GM12878 (cell line): Measurements from ENCODE around the gene ZSCAN22. TPM values are rescaled to one million over a fixed set of nuclear protein-coding genes. Genes with fewer than 3 reads are reported as not detected.

Source experiments
- CHD1 ChIP-seq: IDR thresholded peaks from 2 replicates; pipeline ENCODE4 v1.6.1; 2012; ENCODE audit warnings: low read depth, low read length, improper control_type of control experiment
- CREB1 ChIP-seq: IDR thresholded peaks from 2 replicates; pipeline ENCODE4 v1.6.1; 2012; ENCODE audit warnings: low read depth, mild to moderate bottlenecking, inconsistent platforms
- FOXM1 ChIP-seq: IDR thresholded peaks from 2 replicates; pipeline ENCODE4 v1.6.1; 2012; ENCODE audit warnings: low read depth, mild to moderate bottlenecking, inconsistent platforms, low read length, moderate library complexity
- GATAD2B ChIP-seq: fragments of 450-650 bp; conservative IDR thresholded peaks from 2 replicates; pipeline ENCODE4 v1.6.1; 2017; ENCODE audit warnings: low read depth, mild to moderate bottlenecking, moderate library complexity
- HCFC1 ChIP-seq: fragments of 150-350 bp; IDR thresholded peaks from 2 replicates; pipeline ENCODE4 v1.6.1; 2014; ENCODE audit warnings: low read length
- IKZF1 ChIP-seq: fragments of 450-650 bp; conservative IDR thresholded peaks from 2 replicates; pipeline ENCODE4 v1.6.1; 2017; ENCODE audit warnings: antibody characterized with exemption, mild to moderate bottlenecking
- NBN ChIP-seq: fragments of 450-650 bp; IDR thresholded peaks from 2 replicates; pipeline ENCODE4 v1.6.1; 2016
- NFYA ChIP-seq: IDR thresholded peaks from 2 replicates; pipeline ENCODE4 v1.6.1; 2011; ENCODE audit warnings: low read depth, mild to moderate bottlenecking, low read length, improper control_type of control experiment, borderline replicate concordance
- NR2C2 ChIP-seq: IDR thresholded peaks from 2 replicates; pipeline ENCODE4 v1.6.1; 2011; ENCODE audit warnings: borderline replicate concordance, low read depth; ENCODE audit not compliant: control insufficient read depth, insufficient read length
- PAX5 ChIP-seq: IDR thresholded peaks from 2 replicates; pipeline ENCODE4 v1.6.1; 2011; ENCODE audit warnings: low read depth, low read length, borderline replicate concordance
- POLR2AphosphoS2 ChIP-seq: IDR thresholded peaks from 2 replicates; pipeline ENCODE4 v1.6.1; 2011; ENCODE audit warnings: low read depth, mild to moderate bottlenecking, low read length, improper control_type of control experiment, moderate library complexity
- RCOR1 ChIP-seq: conservative IDR thresholded peaks from 2 replicates; pipeline ENCODE4 v1.6.1; 2012; ENCODE audit warnings: low read depth, low read length, improper control_type of control experiment
- SMAD1 ChIP-seq: fragments of 450-650 bp; IDR thresholded peaks from 2 replicates; pipeline ENCODE4 v1.6.1; 2018; ENCODE audit warnings: mild to moderate bottlenecking, low read depth; ENCODE audit not compliant: partially characterized antibody
- STAT1 ChIP-seq: fragments of 450-650 bp; conservative IDR thresholded peaks from 2 replicates; pipeline ENCODE4 v1.6.1; 2014; ENCODE audit warnings: antibody characterized with exemption, mild to moderate bottlenecking
- TCF7 ChIP-seq: IDR thresholded peaks from 2 replicates; pipeline ENCODE4 v1.6.1; 2014; ENCODE audit warnings: antibody characterized with exemption, borderline replicate concordance
- USF1 ChIP-seq: IDR thresholded peaks from 2 replicates; pipeline ENCODE4 v1.6.1; 2011; ENCODE audit warnings: borderline replicate concordance, low read depth, mild to moderate bottlenecking, moderate library complexity, mixed read lengths, low read length; ENCODE audit not compliant: insufficient read depth; ENCODE audit errors: extremely low read length
- ZNF687 ChIP-seq: fragments of 450-650 bp; IDR thresholded peaks from 2 replicates; pipeline ENCODE4 v1.6.1; 2017; ENCODE audit warnings: mild to moderate bottlenecking, moderate library complexity
- polyA plus RNA-seq, 11 experiments: library from polyadenylated mRNA; depleted of rRNA in 4 of 11; unstranded in 6 of 11; stranded (reverse) in 5 of 11; fragments of >200 nt; fragmentation: Nextera tagmentation in 4 of 11; fragmentation: Illumina TruSeq in 1 of 11; extraction: Ambion mirVana in 4 of 11; extraction: Trizol in 1 of 11; gene quantifications; 1 replicate in 1 of 11; 2 replicates in 10 of 11; pipeline versions ENCODE4 v1.2.1 to v1.2.3, GENCODE V29; 2011 to 2016; ENCODE audit warnings: inconsistent platforms in 2 of 11, missing spikeins in 2 of 11, low read depth in 1 of 11
- total RNA-seq, 4 experiments: library from RNA; depleted of rRNA in 3 of 4; stranded (reverse); fragments of >200 nt in 3 of 4; fragmentation: Illumina TruSeq in 1 of 4; extraction: Trizol in 1 of 4; gene quantifications; 2 replicates each; pipeline versions ENCODE4 v1.2.1 to v1.2.3, GENCODE V29; 2013 to 2021
- TF ChIP-seq, protein P1 (sequence below): fragments of 450-650 bp; IDR thresholded peaks from 2 replicates; pipeline ENCODE4 v1.6.1; 2017; ENCODE audit warnings: mild to moderate bottlenecking, low read depth, inconsistent platforms; ENCODE audit not compliant: poor library complexity, severe bottlenecking
- TF ChIP-seq, protein P2 (sequence below): fragments of 450-650 bp; conservative IDR thresholded peaks from 2 replicates; pipeline ENCODE4 v1.6.1; 2017; ENCODE audit warnings: mild to moderate bottlenecking, moderate library complexity
- TF ChIP-seq, protein P3 (sequence below): IDR thresholded peaks from 2 replicates; pipeline ENCODE4 v1.6.1; 2011; ENCODE audit warnings: low read depth, low read length, improper control_type of control experiment, borderline replicate concordance

The ZSCAN22 gene
- total and polyA plus RNA-seq, 10 of the 15 experiments (the other 5 are each of a cell fraction or from before 2014, with no cell fraction given), result 0.49 to 3.9 (median 2.6) TPM

DNA sequence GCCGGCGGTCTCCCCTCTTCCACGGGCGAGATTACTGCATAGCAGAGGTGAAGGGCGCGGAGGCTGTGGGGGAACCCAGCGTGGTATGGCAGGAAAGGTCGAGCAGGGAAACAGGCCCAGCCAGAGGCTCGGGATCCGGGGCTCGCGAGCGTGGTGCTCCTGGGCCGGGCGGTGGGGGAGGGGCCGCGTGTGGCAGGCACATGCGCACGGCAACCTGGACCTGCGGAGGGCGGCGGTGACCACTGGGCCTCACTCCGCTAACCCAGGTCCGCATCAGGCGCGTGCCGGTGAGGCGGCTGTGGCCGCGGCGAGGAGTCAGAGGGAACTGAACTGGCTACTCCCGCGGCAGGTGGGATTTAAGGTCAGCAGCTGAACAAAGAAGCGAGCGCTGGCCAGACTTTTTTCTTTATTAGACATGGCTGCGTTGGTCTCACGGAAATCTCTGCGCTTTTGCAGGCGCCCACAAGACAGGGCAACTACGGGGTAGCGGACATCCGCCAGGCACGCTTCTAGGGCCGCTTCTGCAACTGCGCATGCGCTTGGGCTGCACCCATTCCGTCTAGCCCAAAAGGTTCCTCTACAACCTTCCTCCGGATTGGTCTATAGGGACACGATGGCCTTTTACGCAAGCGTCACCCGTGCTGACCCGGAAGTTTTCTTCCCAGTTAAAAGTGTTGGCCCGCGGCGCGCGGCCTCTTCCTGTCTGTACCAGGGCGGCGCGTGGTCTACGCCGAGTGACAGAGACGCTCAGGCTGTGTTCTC, 60.0 kb downstream of the ZSCAN22 start, which contains the start of gene RPS5 (continued):
- TF ChIP-seq, protein P1, sequence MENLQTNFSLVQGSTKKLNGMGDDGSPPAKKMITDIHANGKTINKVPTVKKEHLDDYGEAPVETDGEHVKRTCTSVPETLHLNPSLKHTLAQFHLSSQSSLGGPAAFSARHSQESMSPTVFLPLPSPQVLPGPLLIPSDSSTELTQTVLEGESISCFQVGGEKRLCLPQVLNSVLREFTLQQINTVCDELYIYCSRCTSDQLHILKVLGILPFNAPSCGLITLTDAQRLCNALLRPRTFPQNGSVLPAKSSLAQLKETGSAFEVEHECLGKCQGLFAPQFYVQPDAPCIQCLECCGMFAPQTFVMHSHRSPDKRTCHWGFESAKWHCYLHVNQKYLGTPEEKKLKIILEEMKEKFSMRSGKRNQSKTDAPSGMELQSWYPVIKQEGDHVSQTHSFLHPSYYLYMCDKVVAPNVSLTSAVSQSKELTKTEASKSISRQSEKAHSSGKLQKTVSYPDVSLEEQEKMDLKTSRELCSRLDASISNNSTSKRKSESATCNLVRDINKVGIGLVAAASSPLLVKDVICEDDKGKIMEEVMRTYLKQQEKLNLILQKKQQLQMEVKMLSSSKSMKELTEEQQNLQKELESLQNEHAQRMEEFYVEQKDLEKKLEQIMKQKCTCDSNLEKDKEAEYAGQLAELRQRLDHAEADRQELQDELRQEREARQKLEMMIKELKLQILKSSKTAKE, result no peak
- TF ChIP-seq HCFC1, result peak; percentile 79
- TF ChIP-seq, protein P2, sequence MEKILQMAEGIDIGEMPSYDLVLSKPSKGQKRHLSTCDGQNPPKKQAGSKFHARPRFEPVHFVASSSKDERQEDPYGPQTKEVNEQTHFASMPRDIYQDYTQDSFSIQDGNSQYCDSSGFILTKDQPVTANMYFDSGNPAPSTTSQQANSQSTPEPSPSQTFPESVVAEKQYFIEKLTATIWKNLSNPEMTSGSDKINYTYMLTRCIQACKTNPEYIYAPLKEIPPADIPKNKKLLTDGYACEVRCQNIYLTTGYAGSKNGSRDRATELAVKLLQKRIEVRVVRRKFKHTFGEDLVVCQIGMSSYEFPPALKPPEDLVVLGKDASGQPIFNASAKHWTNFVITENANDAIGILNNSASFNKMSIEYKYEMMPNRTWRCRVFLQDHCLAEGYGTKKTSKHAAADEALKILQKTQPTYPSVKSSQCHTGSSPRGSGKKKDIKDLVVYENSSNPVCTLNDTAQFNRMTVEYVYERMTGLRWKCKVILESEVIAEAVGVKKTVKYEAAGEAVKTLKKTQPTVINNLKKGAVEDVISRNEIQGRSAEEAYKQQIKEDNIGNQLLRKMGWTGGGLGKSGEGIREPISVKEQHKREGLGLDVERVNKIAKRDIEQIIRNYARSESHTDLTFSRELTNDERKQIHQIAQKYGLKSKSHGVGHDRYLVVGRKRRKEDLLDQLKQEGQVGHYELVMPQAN, result peak; percentile 63
- peak; percentile 93 for TF ChIP-seq CREB1
- peak; percentile 77; the same call in 1 of the 2 replicates for TF ChIP-seq ZNF687
- TF ChIP-seq GATAD2B, result peak; percentile 61
- TF ChIP-seq RCOR1, result no peak; the same call in 1 of the 2 replicates
- TF ChIP-seq PAX5, result peak; percentile 44; the same call in 1 of the 2 replicates
- peak; percentile 15 for TF ChIP-seq USF1
- no peak for TF ChIP-seq NBN
- peak; percentile 90 for TF ChIP-seq IKZF1
- TF ChIP-seq NR2C2, result peak; percentile 86
- peak; percentile 92 for TF ChIP-seq POLR2AphosphoS2
- no peak for TF ChIP-seq SMAD1
- no peak; the same call in 1 of the 2 replicates for TF ChIP-seq FOXM1
- no peak for TF ChIP-seq STAT1
- no peak for TF ChIP-seq TCF7
- no peak for TF ChIP-seq NFYA
- TF ChIP-seq CHD1, result peak; percentile 41; the same call in 1 of the 2 replicates
- TF ChIP-seq, protein P3, sequence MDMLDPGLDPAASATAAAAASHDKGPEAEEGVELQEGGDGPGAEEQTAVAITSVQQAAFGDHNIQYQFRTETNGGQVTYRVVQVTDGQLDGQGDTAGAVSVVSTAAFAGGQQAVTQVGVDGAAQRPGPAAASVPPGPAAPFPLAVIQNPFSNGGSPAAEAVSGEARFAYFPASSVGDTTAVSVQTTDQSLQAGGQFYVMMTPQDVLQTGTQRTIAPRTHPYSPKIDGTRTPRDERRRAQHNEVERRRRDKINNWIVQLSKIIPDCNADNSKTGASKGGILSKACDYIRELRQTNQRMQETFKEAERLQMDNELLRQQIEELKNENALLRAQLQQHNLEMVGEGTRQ, result no peak; the same call in 1 of the 2 replicates
